Stimulated activated naive B cell treated with anti-CD40 and anti-IgM and Interleukin-4, amounts not matched to agents 10 μg/mL and 1 μg/mL and 100 μg/mL, for 72 hours (primary cell): ENCODE measurements around the gene BAZ2B.
A peak's percentile ranks its signal among the peaks of the same experiment; 100 is the strongest.

Experiments used
- ATAC-seq, 2 donors: fragments of 150-1000 bp; cut with Tn5 transposase; replicated peaks; 2 replicates each; pipeline ENCODE4 v1.10.0; 2021; ENCODE audit warnings: moderate library complexity in 1 of 2
- DNase-seq: peaks from one replicate; pipeline ENCODE4 v3.0.0; 2021
- H3K27ac Mint-ChIP-seq: one replicate; pipeline ENCODE4 v1.8.0; 2022; ENCODE audit warnings: mild to moderate bottlenecking, mixed read lengths
- H3K27me3 Mint-ChIP-seq, 2 donors: one replicate each; pipeline ENCODE4 v1.8.0; 2022; ENCODE audit warnings: mixed read lengths in 2 of 2
- H3K36me3 Mint-ChIP-seq, 2 donors: one replicate each; pipeline ENCODE4 v1.8.0; 2022; ENCODE audit warnings: mixed read lengths in 2 of 2, mild to moderate bottlenecking in 1 of 2
- H3K4me1 Mint-ChIP-seq, 2 donors: one replicate each; pipeline ENCODE4 v1.8.0; 2022; ENCODE audit warnings: mixed read lengths in 2 of 2, mild to moderate bottlenecking in 1 of 2
- H3K4me3 Mint-ChIP-seq, 2 donors: one replicate each; pipeline ENCODE4 v1.8.0; 2022; ENCODE audit warnings: mild to moderate bottlenecking in 2 of 2, mixed read lengths in 2 of 2, moderate library complexity in 1 of 2
- H3K9me3 Mint-ChIP-seq, 2 donors: one replicate each; pipeline ENCODE4 v1.8.0; 2022; ENCODE audit warnings: mixed read lengths in 2 of 2, mild to moderate bottlenecking in 1 of 2

Gene BAZ2B

GRCh38 chr2:159616286-159616701 lies at the start of gene BAZ2B:
BAZ2B (minus strand) TSS chr2:159616548; CDS start chr2:159478719, 137,829 bp downstream.
- no peak for DNase-seq

GRCh38 chr2:159661286-159661685 lies 44.9 kb upstream of the BAZ2B start:
- peaks cover 0 to 2% of the 10 kb centered on the region in 2 donors for H3K4me1 Mint-ChIP-seq
- no peak for ATAC-seq
- H3K27ac Mint-ChIP-seq, result no peak overlapping the region
- peaks cover 1 to 3% of the 10 kb centered on the region in 2 donors for H3K36me3 Mint-ChIP-seq
- no peaks in the 10 kb centered on the region for H3K27me3 Mint-ChIP-seq
- no peak overlapping the region for H3K4me3 Mint-ChIP-seq
- no peak for DNase-seq
- H3K9me3 Mint-ChIP-seq, result peaks cover 2 to 7% of the 10 kb centered on the region in 2 donors

More at GRCh38 chr2:159616286-159616701, at the start of gene BAZ2B:
- H3K36me3 Mint-ChIP-seq, result no peaks in the 10 kb centered on the region
- peak within 1 kb of the TSS; percentile 91 to 97 for H3K4me3 Mint-ChIP-seq
- no peaks in the 10 kb centered on the region for H3K9me3 Mint-ChIP-seq
- H3K4me1 Mint-ChIP-seq, result peaks cover 13 to 20% of the 10 kb centered on the region in 2 donors
- no peaks in the 10 kb centered on the region for H3K27me3 Mint-ChIP-seq
- H3K27ac Mint-ChIP-seq, result peak within 1 kb of the TSS; percentile 88
- ATAC-seq, result peak; percentile 49 to 60

- DNase-seq (no peak), ATAC-seq (no peak)
These were observed 42.8 kb upstream of the BAZ2B start for GRCh38 chr2:159658881-159659873.

GRCh38 chr2:159653962-159654361 lies 37.6 kb upstream of the BAZ2B start:
- Mint-ChIP-seq H3K4me3 (no peak overlapping the region), H3K9me3 (peaks cover 11 to 20% of the 10 kb centered on the region in 2 donors), H3K4me1 (no peaks in the 10 kb centered on the region), H3K27ac (no peak overlapping the region), H3K36me3 (peaks cover 6 to 9% of the 10 kb centered on the region in 2 donors), H3K27me3 (no peaks in the 10 kb centered on the region)
- no peak for DNase-seq
- no peak for ATAC-seq

More at GRCh38 chr2:159658881-159659873, 42.8 kb upstream of the BAZ2B start:
- Mint-ChIP-seq H3K4me1 (peaks cover 0 to 2% of the 10 kb centered on the region in 2 donors), H3K27me3 (no peaks in the 10 kb centered on the region), H3K36me3 (peaks cover 6 to 9% of the 10 kb centered on the region in 2 donors), H3K9me3 (peaks cover 11 to 20% of the 10 kb centered on the region in 2 donors), H3K27ac (no peak overlapping the region), H3K4me3 (no peak overlapping the region)

GRCh38 chr2:159651884-159652283 lies 35.5 kb upstream of the BAZ2B start:
- no peak for ATAC-seq
- Mint-ChIP-seq H3K9me3 (peaks cover 11 to 16% of the 10 kb centered on the region in 2 donors), H3K27ac (no peak overlapping the region), H3K36me3 (peaks cover 6 to 9% of the 10 kb centered on the region in 2 donors), H3K27me3 (no peaks in the 10 kb centered on the region), H3K4me3 (no peak overlapping the region), H3K4me1 (no peaks in the 10 kb centered on the region)
- DNase-seq, result no peak

- H3K27me3 Mint-ChIP-seq, result no peaks in the 10 kb centered on the region
- no peak overlapping the region for H3K4me3 Mint-ChIP-seq
- ATAC-seq (no peak), DNase-seq (no peak)
- peaks cover 6 to 7% of the 10 kb centered on the region in 2 donors for H3K36me3 Mint-ChIP-seq
- H3K9me3 Mint-ChIP-seq, result peaks cover 11% of the 10 kb centered on the region in 2 donors
- no peak overlapping the region for H3K27ac Mint-ChIP-seq
- no peaks in the 10 kb centered on the region for H3K4me1 Mint-ChIP-seq
These were observed 34.2 kb upstream of the BAZ2B start for GRCh38 chr2:159650574-159650973.

- Mint-ChIP-seq H3K36me3 (peaks cover 4 to 5% of the 10 kb centered on the region in 2 donors), H3K27me3 (no peaks in the 10 kb centered on the region), H3K27ac (no peak overlapping the region), H3K9me3 (peaks cover 0 to 6% of the 10 kb centered on the region in 2 donors), H3K4me1 (no peaks in the 10 kb centered on the region), H3K4me3 (no peak overlapping the region)
- DNase-seq (no peak), ATAC-seq (no peak)
These were observed 32.3 kb upstream of the BAZ2B start for GRCh38 chr2:159648643-159649042.

GRCh38 chr2:159647667-159648066 lies 31.3 kb upstream of the BAZ2B start:
- Mint-ChIP-seq H3K4me1 (no peaks in the 10 kb centered on the region), H3K9me3 (peaks cover 0 to 6% of the 10 kb centered on the region in 2 donors), H3K4me3 (no peak overlapping the region), H3K27me3 (no peaks in the 10 kb centered on the region), H3K36me3 (peaks cover 4 to 5% of the 10 kb centered on the region in 2 donors), H3K27ac (no peak overlapping the region)
- ATAC-seq, result no peak
- DNase-seq, result no peak

- peaks cover 9 to 12% of the 10 kb centered on the region in 2 donors for H3K36me3 Mint-ChIP-seq
- DNase-seq (no peak), ATAC-seq (no peak)
- H3K4me3 Mint-ChIP-seq, result no peak overlapping the region
- peaks cover 5 to 10% of the 10 kb centered on the region in 2 donors for H3K9me3 Mint-ChIP-seq
- no peaks in the 10 kb centered on the region for H3K27me3 Mint-ChIP-seq
- H3K27ac Mint-ChIP-seq, result no peak overlapping the region
- H3K4me1 Mint-ChIP-seq, result peaks cover 0 to 5% of the 10 kb centered on the region in 2 donors
These were observed 23.8 kb upstream of the BAZ2B start for GRCh38 chr2:159640176-159640575.

- ATAC-seq (no peak), DNase-seq (no peak)
- Mint-ChIP-seq H3K4me3 (no peak overlapping the region), H3K9me3 (peaks cover 5 to 10% of the 10 kb centered on the region in 2 donors), H3K27ac (no peak overlapping the region), H3K36me3 (peaks cover 9 to 12% of the 10 kb centered on the region in 2 donors), H3K4me1 (peaks cover 0 to 5% of the 10 kb centered on the region in 2 donors), H3K27me3 (no peaks in the 10 kb centered on the region)
These were observed 23.4 kb upstream of the BAZ2B start for GRCh38 chr2:159639712-159640111.

GRCh38 chr2:159639071-159639470 lies 22.7 kb upstream of the BAZ2B start:
- H3K27ac Mint-ChIP-seq, result no peak overlapping the region
- H3K4me1 Mint-ChIP-seq, result peaks cover 0 to 5% of the 10 kb centered on the region in 2 donors
- H3K27me3 Mint-ChIP-seq, result no peaks in the 10 kb centered on the region

GRCh38 chr2:159637988-159638501 lies 21.7 kb upstream of the BAZ2B start:
- Mint-ChIP-seq H3K4me1 (peaks cover 0 to 5% of the 10 kb centered on the region in 2 donors), H3K27ac (no peak overlapping the region)
- DNase-seq, result no peak

More at GRCh38 chr2:159639071-159639470, 22.7 kb upstream of the BAZ2B start:
- ATAC-seq (no peak), DNase-seq (no peak)
- peaks cover 5 to 10% of the 10 kb centered on the region in 2 donors for H3K9me3 Mint-ChIP-seq
- peaks cover 9 to 12% of the 10 kb centered on the region in 2 donors for H3K36me3 Mint-ChIP-seq
- no peak overlapping the region for H3K4me3 Mint-ChIP-seq

GRCh38 chr2:159637240-159637639 lies 20.9 kb upstream of the BAZ2B start:
- no peak for DNase-seq
- Mint-ChIP-seq H3K36me3 (peaks cover 9 to 12% of the 10 kb centered on the region in 2 donors), H3K27ac (no peak overlapping the region), H3K4me3 (no peak overlapping the region), H3K27me3 (no peaks in the 10 kb centered on the region), H3K4me1 (peaks cover 0 to 5% of the 10 kb centered on the region in 2 donors), H3K9me3 (peaks cover 5 to 10% of the 10 kb centered on the region in 2 donors)
- ATAC-seq, result no peak

More at GRCh38 chr2:159637988-159638501, 21.7 kb upstream of the BAZ2B start:
- Mint-ChIP-seq H3K27me3 (no peaks in the 10 kb centered on the region), H3K36me3 (peaks cover 9 to 12% of the 10 kb centered on the region in 2 donors), H3K4me3 (no peak overlapping the region), H3K9me3 (peaks cover 5 to 10% of the 10 kb centered on the region in 2 donors)
- ATAC-seq, result no peak

GRCh38 chr2:159635006-159635789 lies 18.9 kb upstream of the BAZ2B start:
- H3K4me1 Mint-ChIP-seq, result peaks cover 0 to 5% of the 10 kb centered on the region in 2 donors
- no peak for ATAC-seq
- no peaks in the 10 kb centered on the region for H3K27me3 Mint-ChIP-seq
- H3K9me3 Mint-ChIP-seq, result peaks cover 5 to 10% of the 10 kb centered on the region in 2 donors
- no peak overlapping the region for H3K27ac Mint-ChIP-seq
- DNase-seq, result no peak
- H3K36me3 Mint-ChIP-seq, result peaks cover 9 to 12% of the 10 kb centered on the region in 2 donors
- no peak overlapping the region for H3K4me3 Mint-ChIP-seq
